Ascending aorta (tissue), 2 donors: ENCODE results near the gene TNRC18. TPM values are rescaled to one million over a fixed set of nuclear protein-coding genes. Genes with fewer than 3 reads are reported as not detected.
"Not testable (repeated sequence)": the region's sequence is repeated elsewhere in the genome, so short reads cannot be mapped to it uniquely, and the experiment has no call there.

ENCODE experiments used
- DNase-seq, 2 donors: peaks; one replicate each; pipeline ENCODE4 v3.0.0-alpha.2; 2019; ENCODE audit warnings: low spot score in 2 of 2
- H3K27ac ChIP-seq, 2 donors: fragments of 200-600 bp; sonication (generic); one replicate each; pipeline ENCODE4 v1.5.1; 2016 to 2017; ENCODE audit warnings: mild to moderate bottlenecking in 1 of 2
- H3K27me3 ChIP-seq: fragments of 200-600 bp; sonication (generic); one replicate; pipeline ENCODE4 v1.5.1; 2017
- H3K36me3 ChIP-seq, 2 donors: fragments of 200-600 bp; sonication (generic); one replicate each; pipeline ENCODE4 v1.5.1; 2016
- H3K4me1 ChIP-seq, 2 donors: fragments of 200-600 bp; sonication (generic); one replicate each; pipeline ENCODE4 v1.5.1; 2016 to 2017; ENCODE audit warnings: mild to moderate bottlenecking in 1 of 2
- H3K4me3 ChIP-seq, 2 donors: fragments of 200-600 bp; sonication (generic); one replicate each; pipeline ENCODE4 v1.5.1; 2016 to 2017; ENCODE audit warnings: mild to moderate bottlenecking in 1 of 2
- H3K9me3 ChIP-seq, 2 donors: fragments of 200-600 bp; sonication (generic); one replicate each; pipeline ENCODE4 v1.5.1; 2016
- intact Hi-C: fragments of 100-400 bp; cut with DNase I; formaldehyde crosslinking; loops from one replicate; pipeline ENCODE4 v1.15.1; 2023
- total RNA-seq: library from RNA; depleted of rRNA; stranded (reverse); fragments of >200 nt; gene quantifications from one replicate; pipeline ENCODE4 v1.1.0, GENCODE V29; 2016
- TF ChIP-seq, protein P1 (sequence below), 3 experiments: fragments of 200-600 bp in 2 of 3; fragments of 450-650 bp in 1 of 3; sonication (generic) in 2 of 3; IDR thresholded peaks; one replicate each; pipeline ENCODE4 v1.5.1; 2016 to 2019; ENCODE audit warnings: antibody characterized with exemption in 3 of 3, mild to moderate bottlenecking in 1 of 3, moderate library complexity in 1 of 3

The TNRC18 gene
- total RNA-seq, 1 donor from 2014 or later: 240 TPM

DNA sequence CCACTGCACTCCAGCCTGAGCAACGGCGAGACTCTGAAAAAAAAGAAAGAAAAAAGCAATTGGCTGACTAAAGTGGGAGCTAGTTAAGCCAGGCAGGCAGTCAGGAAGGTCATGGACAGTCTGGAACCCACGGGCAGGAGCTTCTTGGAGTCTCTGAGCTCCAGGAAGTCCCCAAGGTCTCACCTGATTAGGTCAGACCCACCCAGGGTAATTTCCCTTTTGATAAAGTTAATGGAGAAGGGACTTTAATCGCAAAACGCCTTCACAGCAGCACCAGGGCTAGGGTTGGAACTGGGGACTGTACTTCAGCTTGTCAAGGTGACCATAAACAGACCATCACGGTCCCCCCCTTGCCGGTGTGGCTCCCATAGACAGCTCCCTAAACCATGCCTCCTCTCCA lies 134.3 kb downstream of the TNRC18 start:
- Histone ChIP-seq H3K27me3 (no peaks in the 10 kb centered on the region), H3K4me1 (no peaks in the 10 kb centered on the region), H3K9me3 (no peaks in the 10 kb centered on the region), H3K27ac (no peak overlapping the region), H3K36me3 (no peaks in the 10 kb centered on the region), H3K4me3 (no peak overlapping the region)
- DNase-seq: no peak
- intact Hi-C loops: no loop called here
- TF ChIP-seq, protein P1, sequence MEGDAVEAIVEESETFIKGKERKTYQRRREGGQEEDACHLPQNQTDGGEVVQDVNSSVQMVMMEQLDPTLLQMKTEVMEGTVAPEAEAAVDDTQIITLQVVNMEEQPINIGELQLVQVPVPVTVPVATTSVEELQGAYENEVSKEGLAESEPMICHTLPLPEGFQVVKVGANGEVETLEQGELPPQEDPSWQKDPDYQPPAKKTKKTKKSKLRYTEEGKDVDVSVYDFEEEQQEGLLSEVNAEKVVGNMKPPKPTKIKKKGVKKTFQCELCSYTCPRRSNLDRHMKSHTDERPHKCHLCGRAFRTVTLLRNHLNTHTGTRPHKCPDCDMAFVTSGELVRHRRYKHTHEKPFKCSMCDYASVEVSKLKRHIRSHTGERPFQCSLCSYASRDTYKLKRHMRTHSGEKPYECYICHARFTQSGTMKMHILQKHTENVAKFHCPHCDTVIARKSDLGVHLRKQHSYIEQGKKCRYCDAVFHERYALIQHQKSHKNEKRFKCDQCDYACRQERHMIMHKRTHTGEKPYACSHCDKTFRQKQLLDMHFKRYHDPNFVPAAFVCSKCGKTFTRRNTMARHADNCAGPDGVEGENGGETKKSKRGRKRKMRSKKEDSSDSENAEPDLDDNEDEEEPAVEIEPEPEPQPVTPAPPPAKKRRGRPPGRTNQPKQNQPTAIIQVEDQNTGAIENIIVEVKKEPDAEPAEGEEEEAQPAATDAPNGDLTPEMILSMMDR (IDR thresholded peaks at IDR 0.05): no peak

DNA sequence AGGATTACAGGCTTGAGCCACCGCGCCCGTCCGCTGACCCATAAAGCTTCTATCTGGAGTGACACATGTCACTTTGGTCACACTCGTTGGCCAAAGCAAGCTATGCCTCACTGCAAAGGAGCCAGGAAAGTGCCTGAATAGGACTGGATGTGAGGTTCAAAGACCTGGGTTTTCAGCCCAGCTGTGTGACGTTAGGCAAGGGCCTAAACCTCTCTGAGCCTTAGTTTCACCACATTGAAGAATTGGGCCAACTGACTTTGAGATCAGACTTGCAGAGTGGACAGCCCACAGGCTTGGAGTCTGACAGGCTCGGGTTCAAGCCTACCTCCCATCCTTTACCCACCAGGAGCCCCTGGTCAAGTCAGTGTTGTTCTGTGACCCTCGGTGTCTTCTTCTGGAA lies 135.1 kb downstream of the TNRC18 start:
- H3K36me3 ChIP-seq, H3K4me1 ChIP-seq, H3K27ac ChIP-seq, H3K4me3 ChIP-seq, DNase-seq, H3K27me3 ChIP-seq, H3K9me3 ChIP-seq, intact Hi-C loops: not testable (repeated sequence)

DNA sequence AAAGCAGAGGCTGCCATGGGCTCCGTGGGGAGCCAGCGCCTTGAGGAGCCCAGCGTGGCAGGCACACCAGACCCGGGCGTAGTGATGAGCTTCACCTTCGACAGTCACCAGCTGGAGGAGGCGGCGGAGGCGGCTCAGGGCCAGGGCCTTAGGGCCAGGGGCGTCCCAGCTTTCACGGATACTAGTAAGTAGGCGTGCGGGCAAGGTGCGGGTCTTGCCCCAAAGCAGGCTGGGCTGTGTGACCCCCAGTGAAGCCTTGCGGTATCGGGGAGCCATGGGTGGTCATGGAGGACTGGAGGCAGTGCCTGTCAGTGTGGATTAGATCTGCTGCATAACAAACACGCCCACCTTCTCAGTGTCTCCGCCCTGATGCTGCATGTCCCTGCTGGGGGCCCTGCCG lies 135.8 kb downstream of the TNRC18 start:
- intact Hi-C loops: no loop called here
- Histone ChIP-seq H3K27me3 (no peaks in the 10 kb centered on the region), H3K36me3 (no peaks in the 10 kb centered on the region), H3K9me3 (no peaks in the 10 kb centered on the region), H3K27ac (no peak overlapping the region), H3K4me1 (peaks cover 7 to 8% of the 10 kb centered on the region in 2 donors), H3K4me3 (no peak overlapping the region)
- TF ChIP-seq, protein P1 (IDR thresholded peaks at IDR 0.05): no peak
- DNase-seq: no peak

DNA sequence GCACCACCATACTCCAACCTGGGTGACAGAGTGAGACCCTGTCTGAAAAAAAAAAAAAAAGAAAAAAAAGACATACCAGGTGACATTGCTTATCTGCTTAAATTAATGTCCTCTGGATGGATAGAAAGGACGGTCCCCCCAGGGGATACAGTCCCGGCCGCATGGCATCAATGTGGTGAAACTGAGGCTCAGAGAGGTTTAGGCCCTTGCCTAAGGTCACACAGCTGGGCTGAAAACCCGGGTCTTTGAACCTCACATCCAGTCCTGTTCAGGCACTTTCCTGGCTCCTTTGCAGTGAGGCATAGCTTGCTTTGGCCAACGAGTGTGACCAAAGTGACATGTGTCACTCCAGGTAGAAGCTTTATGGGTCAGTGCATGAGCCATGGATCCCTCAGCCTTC lies 136.3 kb downstream of the TNRC18 start:
- H3K36me3 ChIP-seq, intact Hi-C loops, H3K4me3 ChIP-seq: not testable (repeated sequence)

DNA sequence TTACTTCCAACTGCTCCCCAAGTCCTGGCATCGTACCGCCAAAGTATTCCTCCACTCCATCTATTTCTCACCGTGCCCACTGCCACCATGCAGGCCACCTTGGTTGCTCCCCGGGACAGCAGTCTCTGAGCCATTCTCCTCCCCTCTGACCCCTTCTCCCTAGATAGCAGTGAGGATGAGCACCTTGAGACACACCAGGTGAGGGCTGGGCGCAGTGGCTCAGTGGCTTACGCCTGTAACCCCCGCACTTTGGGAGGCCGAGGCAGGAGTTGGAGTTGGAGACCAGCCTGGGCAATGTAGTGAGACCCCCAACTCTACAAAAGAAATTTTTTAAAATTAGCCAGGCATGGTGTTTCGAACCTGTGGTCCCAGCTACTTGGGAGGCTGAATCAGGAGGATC lies 136.7 kb downstream of the TNRC18 start:
- intact Hi-C loops: no loop called here
- no peak overlapping the region for H3K27ac ChIP-seq
- no peak overlapping the region for H3K4me3 ChIP-seq
- H3K4me1 ChIP-seq: peaks cover 7 to 8% of the 10 kb centered on the region in 2 donors
- no peaks in the 10 kb centered on the region for H3K36me3 ChIP-seq
- no peaks in the 10 kb centered on the region for H3K27me3 ChIP-seq
- TF ChIP-seq, protein P1 (IDR thresholded peaks at IDR 0.05): no peak
- no peaks in the 10 kb centered on the region for H3K9me3 ChIP-seq
- DNase-seq: no peak

More for the DNA sequence above, 136.3 kb downstream of the TNRC18 start:
- not testable (repeated sequence) for DNase-seq, H3K27ac ChIP-seq, H3K27me3 ChIP-seq, H3K9me3 ChIP-seq, H3K4me1 ChIP-seq

DNA sequence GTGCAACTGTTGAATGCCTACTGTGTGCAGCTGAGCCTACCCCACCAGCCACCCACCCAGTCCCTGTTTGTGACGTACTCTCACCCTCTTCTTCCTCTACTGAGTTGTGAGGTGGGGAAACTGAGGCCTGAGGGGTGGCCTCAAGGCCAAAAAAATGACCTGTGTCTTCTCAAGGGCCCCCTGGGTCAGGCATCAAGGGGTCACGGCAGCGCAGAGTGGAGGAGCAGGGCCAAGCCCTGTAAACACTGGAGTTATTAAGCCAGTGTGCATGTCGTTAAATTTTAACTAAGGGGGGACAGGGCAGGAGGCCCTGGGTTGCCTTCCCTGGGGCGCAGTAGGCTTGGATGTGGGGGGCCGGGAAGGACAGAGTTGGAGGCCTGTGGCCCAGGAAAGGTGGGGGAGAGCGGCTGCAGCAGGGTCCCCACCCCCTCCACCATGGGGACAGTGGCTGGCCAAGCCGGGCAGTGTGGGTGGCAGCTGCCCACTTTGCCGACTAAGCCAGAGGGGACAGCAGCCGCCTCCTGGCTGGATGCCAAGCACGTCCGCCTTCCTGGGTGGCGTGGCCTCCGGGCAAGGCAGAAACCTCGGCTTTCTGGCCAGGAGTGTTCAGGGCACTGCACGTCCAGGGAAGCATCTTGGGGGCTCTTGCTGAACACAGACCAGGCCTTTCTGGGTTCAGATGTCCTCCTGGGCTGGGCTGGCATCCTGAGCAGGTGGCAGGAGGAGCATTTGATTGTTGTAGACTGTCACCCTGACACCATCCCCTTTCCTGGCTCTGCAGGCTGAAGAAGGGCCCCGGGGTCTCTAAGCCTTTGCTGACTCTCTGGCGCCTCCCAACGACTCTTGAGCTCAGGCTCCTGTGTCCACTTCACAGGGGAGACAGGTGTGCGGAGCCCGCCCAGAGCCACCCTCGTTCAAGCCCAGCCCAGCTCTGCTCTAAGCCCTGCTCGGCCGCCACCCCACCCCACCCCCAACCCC lies 139.0 kb downstream of the TNRC18 start:
- Histone ChIP-seq H3K36me3 (no peaks in the 10 kb centered on the region), H3K27ac (no peak overlapping the region), H3K9me3 (no peaks in the 10 kb centered on the region), H3K27me3 (no peaks in the 10 kb centered on the region), H3K4me3 (no peak overlapping the region), H3K4me1 (peaks cover 7 to 8% of the 10 kb centered on the region in 2 donors)
- intact Hi-C loops: no loop called here
- TF ChIP-seq, protein P1 (IDR thresholded peaks at IDR 0.05): no peak
- DNase-seq: no peak
